NCI-H2171 (cell line): Measurements from ENCODE around the gene CYFIP2.

Experiments
- DNase-seq: peaks from one replicate; lab custom pipeline; 2025; lab: John Stamatoyannopoulos, UW

Gene CYFIP2

GRCh38 chr5:157288405-157289163, 22.7 kb downstream of the CYFIP2 start:
- DNase-seq: no peak

- no peak for DNase-seq
Measured at GRCh38 chr5:157289164-157289819, 23.4 kb downstream of the CYFIP2 start.

DNA sequence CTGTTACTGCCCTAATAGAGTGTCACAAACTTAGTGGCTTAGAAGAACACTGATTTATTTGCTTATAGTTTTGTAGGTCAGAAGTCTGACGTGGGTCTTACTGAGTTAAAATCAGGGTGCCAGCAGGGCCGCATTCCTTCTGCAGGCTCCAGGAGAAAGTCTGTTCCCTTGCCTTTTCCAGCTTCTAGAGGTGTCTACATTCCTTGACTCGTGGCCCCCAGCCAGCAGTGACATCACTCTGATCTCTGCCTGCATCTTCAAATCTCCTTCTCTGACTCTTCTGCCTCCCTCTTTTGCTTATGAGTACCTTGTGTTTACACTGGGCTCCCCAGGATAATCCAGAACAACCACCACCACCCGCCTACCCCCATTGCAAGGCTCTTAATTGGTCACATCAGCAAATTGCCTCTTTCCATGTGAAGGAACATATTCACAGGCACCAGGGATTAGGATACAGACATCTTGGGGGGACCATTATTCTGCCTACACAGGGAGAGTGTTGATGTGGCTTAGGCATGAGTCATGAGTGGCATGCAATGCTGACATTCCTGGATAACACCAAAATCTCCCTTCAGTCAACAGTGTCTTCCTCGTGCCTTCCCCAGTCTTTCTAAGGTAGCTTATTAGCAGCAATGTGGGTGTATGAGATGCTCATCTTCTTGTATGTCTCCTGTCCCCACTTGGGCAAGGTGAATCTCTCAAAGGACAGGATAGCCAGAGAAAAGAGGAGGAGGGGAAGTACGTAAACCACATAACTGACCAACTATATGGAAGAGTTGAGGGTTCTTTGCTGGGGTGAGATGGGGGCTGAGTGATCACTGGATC, 24.4 kb downstream of the CYFIP2 start:
- no peak for DNase-seq

DNA sequence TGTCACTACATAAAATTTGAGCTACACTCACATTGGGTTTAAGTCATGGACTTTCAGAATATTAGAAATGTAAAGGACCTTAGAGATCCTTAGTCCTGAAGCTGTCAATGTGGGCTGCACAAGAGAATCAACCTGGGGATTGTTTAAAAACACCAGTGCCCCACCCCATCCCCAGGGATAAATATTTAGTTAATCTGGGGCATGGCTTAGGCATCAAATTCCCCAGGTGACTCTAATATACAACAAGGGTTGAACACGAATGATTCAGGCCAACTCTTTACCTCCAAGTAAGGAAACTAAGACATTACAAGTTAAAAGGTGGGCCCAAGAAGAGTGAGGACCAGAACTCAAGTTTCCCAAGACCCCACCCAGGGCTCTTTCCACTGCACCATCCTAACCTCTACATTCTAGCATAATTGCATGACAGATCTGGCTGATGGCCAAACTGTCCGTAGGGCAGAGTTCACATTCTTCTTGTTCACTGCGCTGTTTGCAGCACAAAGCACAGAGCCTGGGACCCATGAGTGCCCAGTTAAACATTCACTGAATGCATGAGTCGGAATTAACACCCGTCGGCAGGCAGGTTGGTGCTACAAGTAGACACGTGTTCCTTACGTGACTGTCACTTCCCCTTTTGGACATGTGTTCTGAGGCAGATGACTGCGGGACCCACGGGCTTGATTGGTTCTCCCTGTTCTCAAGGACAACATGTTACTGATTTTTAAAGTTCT, 25.2 kb downstream of the CYFIP2 start:
- no peak for DNase-seq

DNA sequence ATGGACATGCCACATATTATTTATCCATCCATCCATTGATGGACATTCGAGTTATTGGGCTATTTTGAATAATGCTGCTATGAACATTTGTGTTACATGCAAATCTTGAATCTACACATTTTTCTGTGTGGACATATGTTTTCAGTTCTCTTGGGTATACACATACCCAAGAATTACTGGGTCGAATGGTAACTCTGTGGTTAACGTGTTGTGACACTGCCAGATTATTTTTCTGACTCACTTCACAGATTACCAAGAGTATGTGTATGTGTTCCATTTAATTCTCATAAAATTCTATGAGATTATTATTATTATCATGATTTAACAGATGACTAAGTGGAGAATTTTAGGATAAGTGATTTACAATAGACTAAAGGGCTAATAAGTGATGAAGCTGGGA, 26.7 kb downstream of the CYFIP2 start:
- DNase-seq: no peak

- no peak for DNase-seq
Measured at GRCh38 chr5:157294407-157295091, 28.6 kb downstream of the CYFIP2 start.

GRCh38 chr5:157295247-157295646, 29.3 kb downstream of the CYFIP2 start:
- DNase-seq: no peak

DNA sequence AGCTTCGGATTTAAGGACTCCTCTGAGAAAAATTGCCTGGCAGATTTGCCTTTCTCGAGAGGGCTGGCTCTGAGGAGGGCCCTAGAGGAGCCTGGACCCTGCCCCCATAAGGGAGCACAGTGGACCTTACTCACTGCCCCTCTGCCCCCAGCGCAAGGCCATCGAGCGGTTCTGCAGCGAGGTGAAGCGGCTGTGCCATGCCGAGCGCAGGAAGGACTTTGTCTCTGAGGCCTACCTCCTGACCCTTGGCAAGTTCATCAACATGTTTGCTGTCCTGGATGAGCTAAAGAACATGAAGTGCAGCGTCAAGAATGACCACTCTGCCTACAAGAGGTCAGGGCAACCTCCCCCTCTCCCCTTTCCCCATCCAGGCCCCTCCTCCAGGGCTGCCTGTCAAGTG, 34.6 kb downstream of the CYFIP2 start:
- DNase-seq: no peak

DNA sequence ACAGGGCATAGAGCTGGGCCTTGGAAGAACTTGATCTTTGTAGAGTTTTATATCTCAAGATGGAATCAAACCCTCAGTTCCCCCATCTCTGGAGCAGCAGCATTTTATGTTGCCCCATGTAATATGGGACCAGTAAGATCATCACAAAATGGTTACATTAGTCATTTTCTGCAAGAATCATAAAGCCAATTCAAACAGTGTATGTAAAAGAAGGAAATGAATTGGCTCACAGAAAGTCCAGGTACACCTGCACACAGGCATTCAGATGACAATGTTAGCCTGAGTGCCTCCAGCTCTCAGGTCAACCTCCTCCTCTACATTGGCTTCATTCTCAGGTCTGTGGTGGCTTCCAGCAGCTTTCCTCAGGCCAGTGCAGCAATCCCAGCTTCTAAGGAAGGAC, 35.1 kb downstream of the CYFIP2 start:
- no peak for DNase-seq

- DNase-seq: no peak
Measured at GRCh38 chr5:157303023-157303422, 37.1 kb downstream of the CYFIP2 start.

GRCh38 chr5:157303667-157304327, 37.9 kb downstream of the CYFIP2 start:
- DNase-seq: no peak

GRCh38 chr5:157306081-157306480, 40.2 kb downstream of the CYFIP2 start:
- DNase-seq: no peak

DNA sequence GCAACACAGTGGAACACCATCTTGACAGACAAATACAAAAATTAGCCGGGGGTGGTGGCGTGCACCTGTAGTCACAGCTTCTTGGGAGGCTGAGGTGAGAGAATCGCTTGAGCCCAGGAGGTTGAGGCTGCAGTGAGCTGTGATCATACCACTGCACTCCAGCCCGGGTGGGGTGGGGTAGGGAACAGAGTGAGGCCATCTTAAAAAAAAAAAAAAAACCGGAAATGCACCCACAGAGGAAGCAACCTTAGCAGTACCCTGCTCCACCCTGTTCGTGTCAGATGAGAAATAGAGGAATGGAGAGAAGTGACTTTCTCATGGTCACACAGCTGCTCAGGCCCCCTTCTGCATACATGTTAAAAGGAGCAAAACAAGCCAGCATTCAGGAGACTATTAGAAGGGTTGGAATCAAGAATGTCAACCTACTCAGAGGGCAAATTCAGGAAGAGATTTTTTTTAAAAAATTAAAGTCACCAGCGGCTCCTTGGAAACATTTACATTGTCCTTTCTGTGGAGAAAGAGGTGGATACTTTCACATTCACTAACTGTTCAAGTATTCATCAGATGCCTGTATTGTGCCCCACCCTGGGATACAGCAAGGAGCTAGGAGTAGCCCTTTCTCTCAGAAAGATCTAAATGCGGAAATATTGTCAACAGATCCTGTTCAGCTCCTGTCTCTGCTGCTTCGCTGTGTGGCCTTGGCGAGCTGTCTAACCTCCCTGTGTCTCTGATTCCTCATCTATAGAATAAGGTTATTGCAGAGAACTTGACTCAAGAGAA, 41.0 kb downstream of the CYFIP2 start:
- no peak for DNase-seq

- DNase-seq: no peak
Measured at GRCh38 chr5:157308836-157309465, 43.0 kb downstream of the CYFIP2 start.

- DNase-seq: no peak
Measured at GRCh38 chr5:157309796-157310195, 43.9 kb downstream of the CYFIP2 start.

DNA sequence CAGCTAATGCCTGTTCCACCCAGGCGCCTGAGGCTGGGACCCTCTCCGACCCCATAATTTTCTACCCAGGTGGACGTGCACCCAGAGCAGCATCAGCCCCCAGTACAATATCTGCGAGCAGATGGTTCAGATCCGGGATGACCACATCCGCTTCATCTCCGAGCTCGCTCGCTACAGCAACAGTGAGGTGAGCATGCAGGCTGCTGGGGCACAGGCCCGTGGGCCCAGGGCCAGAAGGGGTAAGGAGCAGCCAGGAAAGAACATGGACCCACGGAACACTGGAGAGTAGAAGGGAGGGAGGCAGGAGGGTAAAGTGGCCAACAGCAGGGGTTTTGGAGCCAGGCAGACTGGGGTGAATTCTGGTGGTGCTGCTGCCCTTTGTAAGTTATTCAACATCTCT, 45.7 kb downstream of the CYFIP2 start:
- DNase-seq: no peak

GRCh38 chr5:157312492-157312891, 46.6 kb downstream of the CYFIP2 start:
- no peak for DNase-seq

GRCh38 chr5:157322581-157322980, 56.7 kb downstream of the CYFIP2 start:
- no peak for DNase-seq

DNA sequence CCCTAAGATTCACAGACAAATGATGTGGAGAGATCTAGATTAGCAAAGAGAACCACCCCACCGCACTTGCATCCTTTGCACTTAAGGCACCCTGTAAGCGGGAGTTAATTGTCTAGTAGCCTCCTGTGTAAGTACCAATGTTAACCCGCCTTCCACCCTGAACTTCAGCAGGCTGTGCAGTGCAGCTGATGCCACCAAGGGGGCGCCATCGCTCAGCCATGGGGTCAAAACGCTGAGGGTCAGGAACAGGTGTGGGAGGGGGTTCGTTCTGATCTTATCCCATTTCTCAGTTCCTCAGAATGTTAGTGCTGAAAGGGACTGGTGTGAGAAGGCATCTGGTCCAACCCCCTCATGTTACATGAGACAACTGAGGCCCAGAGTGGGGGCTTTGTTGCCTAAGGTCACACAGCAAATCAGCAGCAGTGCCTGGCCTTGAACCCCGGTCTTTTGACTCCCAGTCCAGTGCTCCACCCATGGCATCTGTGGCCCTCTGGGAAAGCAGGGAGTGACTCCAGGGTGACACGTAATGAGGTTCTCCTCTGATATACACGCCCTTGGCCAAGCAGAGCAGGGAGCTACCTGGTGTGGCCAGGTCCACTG, 57.3 kb downstream of the CYFIP2 start:
- no peak for DNase-seq
